HepG2 (cell line): ENCODE results near the gene PRR22. TPM values are rescaled to one million over a fixed set of nuclear protein-coding genes. Genes with fewer than 3 reads are reported as not detected.

Experiments used
- MAZ ChIP-seq, 2 experiments: sonication (generic) in 1 of 2; formaldehyde crosslinking in 1 of 2; IDR thresholded peaks; 2 replicates each; pipeline versions ENCODE4 v1.5.0 to v1.6.1; 2012 to 2020; ENCODE audit warnings: low read depth in 2 of 2, mild to moderate bottlenecking in 2 of 2, borderline replicate concordance in 1 of 2, improper control_type of control experiment in 1 of 2, low read length in 1 of 2, missing genetic modification reagents in 1 of 2, moderate library complexity in 1 of 2
- WIZ ChIP-seq: sonication (generic); formaldehyde crosslinking; IDR thresholded peaks from 2 replicates; pipeline ENCODE4 v1.5.1; 2020; ENCODE audit warnings: mild to moderate bottlenecking, missing genetic modification reagents
- ZEB1 ChIP-seq: IDR thresholded peaks from 2 replicates; pipeline ENCODE4 v1.6.1; 2012; ENCODE audit warnings: mild to moderate bottlenecking, low read depth, inconsistent platforms; ENCODE audit not compliant: insufficient replicate concordance
- ZNF850 ChIP-seq: sonication (generic); formaldehyde crosslinking; conservative IDR thresholded peaks from 2 replicates; pipeline ENCODE4 v1.9.0; 2021; ENCODE audit warnings: mild to moderate bottlenecking, missing genetic modification reagents
- polyA plus RNA-seq, 8 experiments: library from polyadenylated mRNA; depleted of rRNA in 3 of 8; stranded (reverse) in 7 of 8; unstranded in 1 of 8; fragments of >200 nt; fragmentation: Illumina TruSeq in 4 of 8; extraction: Trizol in 4 of 8; gene quantifications; 2 replicates each; pipeline versions ENCODE4 v1.2.1 to v1.2.3, GENCODE V29; 2011 to 2016; ENCODE audit warnings: low read depth in 4 of 8, missing spikeins in 1 of 8, mixed read lengths in 1 of 8; ENCODE audit not compliant: insufficient read depth in 1 of 8
- total RNA-seq, 5 experiments: library from RNA; depleted of rRNA; stranded (reverse); fragments of >200 nt; fragmentation: Illumina TruSeq; extraction: Trizol; gene quantifications; 2 replicates each; pipeline ENCODE4 v1.2.3, GENCODE V29; 2016; ENCODE audit warnings: low read depth in 1 of 5
- TF ChIP-seq, protein P1 (sequence below): sonication (generic); formaldehyde crosslinking; IDR thresholded peaks from 2 replicates; pipeline ENCODE4 v1.8.1; 2022; ENCODE audit warnings: low read depth, mild to moderate bottlenecking, missing genetic modification reagents
- TF ChIP-seq, protein P2 (sequence below): sonication (generic); formaldehyde crosslinking; IDR thresholded peaks from 2 replicates; pipeline ENCODE4 v1.5.0; 2020; ENCODE audit warnings: missing genetic modification reagents
- TF ChIP-seq, protein P3 (sequence below): IDR thresholded peaks from 2 replicates; pipeline ENCODE4 v1.6.1; 2016; ENCODE audit warnings: low read depth, missing genetic modification reagents, missing compliant biosample characterization
- TF ChIP-seq, protein P4 (sequence below): sonication (generic); formaldehyde crosslinking; IDR thresholded peaks from 2 replicates; pipeline ENCODE4 v1.4.0; 2020; ENCODE audit warnings: missing genetic modification reagents, borderline replicate concordance
- TF ChIP-seq, protein P5 (sequence below): sonication (generic); formaldehyde crosslinking; IDR thresholded peaks from 2 replicates; pipeline ENCODE4 v1.5.0; 2020; ENCODE audit warnings: missing genetic modification reagents, mild to moderate bottlenecking, borderline replicate concordance
- TF ChIP-seq, protein P6 (sequence below): sonication (generic); formaldehyde crosslinking; IDR thresholded peaks from 2 replicates; pipeline ENCODE4 v1.8.1; 2022; ENCODE audit warnings: mild to moderate bottlenecking, missing genetic modification reagents

PRR22 gene
- total and polyA plus RNA-seq, 2 of the 13 experiments (the other 11 are each of a cell fraction or from before 2014, with no cell fraction given), result 0.84 to 2.3 TPM

DNA sequence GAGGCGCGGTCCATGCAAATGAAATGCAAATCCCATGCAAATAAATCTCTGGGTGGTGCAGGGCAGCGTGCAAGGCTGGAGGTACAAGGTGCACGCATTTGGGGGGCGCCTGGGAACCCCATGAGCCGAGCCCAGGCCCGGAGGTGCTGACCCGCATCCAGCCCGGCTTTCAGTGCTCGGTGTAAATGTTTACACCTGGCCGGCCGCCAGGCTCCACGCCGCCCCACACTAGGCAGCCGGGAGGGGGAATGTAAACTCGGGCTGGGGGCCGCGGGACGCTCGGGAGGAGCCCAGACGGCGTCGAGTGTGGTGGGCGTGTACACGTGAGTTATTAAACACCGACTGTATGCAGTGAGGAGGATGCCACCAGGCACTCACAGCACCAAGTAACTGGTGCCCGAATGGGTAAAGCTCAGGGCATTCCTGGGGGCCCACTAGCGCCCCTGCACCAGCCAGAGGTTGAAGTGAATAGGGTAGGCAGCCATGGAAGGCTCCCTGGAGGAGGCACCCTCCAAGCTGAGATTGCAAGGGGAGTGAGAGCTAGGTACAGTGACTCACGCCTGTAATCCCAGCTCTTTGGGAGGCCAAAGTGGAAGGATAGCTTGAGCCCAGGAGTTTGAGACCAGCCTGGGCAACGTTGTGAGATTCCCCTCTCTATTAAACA, 37.8 kb upstream of the PRR22 start (continued):
- TF ChIP-seq, protein P1, sequence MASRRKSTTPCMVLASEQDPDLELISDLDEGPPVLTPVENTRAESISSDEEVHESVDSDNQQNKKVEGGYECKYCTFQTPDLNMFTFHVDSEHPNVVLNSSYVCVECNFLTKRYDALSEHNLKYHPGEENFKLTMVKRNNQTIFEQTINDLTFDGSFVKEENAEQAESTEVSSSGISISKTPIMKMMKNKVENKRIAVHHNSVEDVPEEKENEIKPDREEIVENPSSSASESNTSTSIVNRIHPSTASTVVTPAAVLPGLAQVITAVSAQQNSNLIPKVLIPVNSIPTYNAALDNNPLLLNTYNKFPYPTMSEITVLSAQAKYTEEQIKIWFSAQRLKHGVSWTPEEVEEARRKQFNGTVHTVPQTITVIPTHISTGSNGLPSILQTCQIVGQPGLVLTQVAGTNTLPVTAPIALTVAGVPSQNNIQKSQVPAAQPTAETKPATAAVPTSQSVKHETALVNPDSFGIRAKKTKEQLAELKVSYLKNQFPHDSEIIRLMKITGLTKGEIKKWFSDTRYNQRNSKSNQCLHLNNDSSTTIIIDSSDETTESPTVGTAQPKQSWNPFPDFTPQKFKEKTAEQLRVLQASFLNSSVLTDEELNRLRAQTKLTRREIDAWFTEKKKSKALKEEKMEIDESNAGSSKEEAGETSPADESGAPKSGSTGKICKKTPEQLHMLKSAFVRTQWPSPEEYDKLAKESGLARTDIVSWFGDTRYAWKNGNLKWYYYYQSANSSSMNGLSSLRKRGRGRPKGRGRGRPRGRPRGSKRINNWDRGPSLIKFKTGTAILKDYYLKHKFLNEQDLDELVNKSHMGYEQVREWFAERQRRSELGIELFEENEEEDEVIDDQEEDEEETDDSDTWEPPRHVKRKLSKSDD (CRISPR knock-in tag), result no peak
- TF ChIP-seq, protein P2, sequence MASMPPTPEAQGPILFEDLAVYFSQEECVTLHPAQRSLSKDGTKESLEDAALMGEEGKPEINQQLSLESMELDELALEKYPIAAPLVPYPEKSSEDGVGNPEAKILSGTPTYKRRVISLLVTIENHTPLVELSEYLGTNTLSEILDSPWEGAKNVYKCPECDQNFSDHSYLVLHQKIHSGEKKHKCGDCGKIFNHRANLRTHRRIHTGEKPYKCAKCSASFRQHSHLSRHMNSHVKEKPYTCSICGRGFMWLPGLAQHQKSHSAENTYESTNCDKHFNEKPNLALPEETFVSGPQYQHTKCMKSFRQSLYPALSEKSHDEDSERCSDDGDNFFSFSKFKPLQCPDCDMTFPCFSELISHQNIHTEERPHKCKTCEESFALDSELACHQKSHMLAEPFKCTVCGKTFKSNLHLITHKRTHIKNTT (CRISPR knock-in tag), result no peak
- TF ChIP-seq, protein P3, sequence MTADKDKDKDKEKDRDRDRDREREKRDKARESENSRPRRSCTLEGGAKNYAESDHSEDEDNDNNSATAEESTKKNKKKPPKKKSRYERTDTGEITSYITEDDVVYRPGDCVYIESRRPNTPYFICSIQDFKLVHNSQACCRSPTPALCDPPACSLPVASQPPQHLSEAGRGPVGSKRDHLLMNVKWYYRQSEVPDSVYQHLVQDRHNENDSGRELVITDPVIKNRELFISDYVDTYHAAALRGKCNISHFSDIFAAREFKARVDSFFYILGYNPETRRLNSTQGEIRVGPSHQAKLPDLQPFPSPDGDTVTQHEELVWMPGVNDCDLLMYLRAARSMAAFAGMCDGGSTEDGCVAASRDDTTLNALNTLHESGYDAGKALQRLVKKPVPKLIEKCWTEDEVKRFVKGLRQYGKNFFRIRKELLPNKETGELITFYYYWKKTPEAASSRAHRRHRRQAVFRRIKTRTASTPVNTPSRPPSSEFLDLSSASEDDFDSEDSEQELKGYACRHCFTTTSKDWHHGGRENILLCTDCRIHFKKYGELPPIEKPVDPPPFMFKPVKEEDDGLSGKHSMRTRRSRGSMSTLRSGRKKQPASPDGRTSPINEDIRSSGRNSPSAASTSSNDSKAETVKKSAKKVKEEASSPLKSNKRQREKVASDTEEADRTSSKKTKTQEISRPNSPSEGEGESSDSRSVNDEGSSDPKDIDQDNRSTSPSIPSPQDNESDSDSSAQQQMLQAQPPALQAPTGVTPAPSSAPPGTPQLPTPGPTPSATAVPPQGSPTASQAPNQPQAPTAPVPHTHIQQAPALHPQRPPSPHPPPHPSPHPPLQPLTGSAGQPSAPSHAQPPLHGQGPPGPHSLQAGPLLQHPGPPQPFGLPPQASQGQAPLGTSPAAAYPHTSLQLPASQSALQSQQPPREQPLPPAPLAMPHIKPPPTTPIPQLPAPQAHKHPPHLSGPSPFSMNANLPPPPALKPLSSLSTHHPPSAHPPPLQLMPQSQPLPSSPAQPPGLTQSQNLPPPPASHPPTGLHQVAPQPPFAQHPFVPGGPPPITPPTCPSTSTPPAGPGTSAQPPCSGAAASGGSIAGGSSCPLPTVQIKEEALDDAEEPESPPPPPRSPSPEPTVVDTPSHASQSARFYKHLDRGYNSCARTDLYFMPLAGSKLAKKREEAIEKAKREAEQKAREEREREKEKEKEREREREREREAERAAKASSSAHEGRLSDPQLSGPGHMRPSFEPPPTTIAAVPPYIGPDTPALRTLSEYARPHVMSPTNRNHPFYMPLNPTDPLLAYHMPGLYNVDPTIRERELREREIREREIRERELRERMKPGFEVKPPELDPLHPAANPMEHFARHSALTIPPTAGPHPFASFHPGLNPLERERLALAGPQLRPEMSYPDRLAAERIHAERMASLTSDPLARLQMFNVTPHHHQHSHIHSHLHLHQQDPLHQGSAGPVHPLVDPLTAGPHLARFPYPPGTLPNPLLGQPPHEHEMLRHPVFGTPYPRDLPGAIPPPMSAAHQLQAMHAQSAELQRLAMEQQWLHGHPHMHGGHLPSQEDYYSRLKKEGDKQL, result no peak
- TF ChIP-seq, protein P4, sequence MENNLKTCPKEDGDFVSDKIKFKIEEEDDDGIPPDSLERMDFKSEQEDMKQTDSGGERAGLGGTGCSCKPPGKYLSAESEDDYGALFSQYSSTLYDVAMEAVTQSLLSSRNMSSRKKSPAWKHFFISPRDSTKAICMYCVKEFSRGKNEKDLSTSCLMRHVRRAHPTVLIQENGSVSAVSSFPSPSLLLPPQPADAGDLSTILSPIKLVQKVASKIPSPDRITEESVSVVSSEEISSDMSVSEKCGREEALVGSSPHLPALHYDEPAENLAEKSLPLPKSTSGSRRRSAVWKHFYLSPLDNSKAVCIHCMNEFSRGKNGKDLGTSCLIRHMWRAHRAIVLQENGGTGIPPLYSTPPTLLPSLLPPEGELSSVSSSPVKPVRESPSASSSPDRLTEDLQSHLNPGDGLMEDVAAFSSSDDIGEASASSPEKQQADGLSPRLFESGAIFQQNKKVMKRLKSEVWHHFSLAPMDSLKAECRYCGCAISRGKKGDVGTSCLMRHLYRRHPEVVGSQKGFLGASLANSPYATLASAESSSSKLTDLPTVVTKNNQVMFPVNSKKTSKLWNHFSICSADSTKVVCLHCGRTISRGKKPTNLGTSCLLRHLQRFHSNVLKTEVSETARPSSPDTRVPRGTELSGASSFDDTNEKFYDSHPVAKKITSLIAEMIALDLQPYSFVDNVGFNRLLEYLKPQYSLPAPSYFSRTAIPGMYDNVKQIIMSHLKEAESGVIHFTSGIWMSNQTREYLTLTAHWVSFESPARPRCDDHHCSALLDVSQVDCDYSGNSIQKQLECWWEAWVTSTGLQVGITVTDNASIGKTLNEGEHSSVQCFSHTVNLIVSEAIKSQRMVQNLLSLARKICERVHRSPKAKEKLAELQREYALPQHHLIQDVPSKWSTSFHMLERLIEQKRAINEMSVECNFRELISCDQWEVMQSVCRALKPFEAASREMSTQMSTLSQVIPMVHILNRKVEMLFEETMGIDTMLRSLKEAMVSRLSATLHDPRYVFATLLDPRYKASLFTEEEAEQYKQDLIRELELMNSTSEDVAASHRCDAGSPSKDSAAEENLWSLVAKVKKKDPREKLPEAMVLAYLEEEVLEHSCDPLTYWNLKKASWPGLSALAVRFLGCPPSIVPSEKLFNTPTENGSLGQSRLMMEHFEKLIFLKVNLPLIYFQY (CRISPR knock-in tag), result peak; percentile 97
- no peak for TF ChIP-seq WIZ (CRISPR knock-in tag)
- no peak for TF ChIP-seq ZNF850
- TF ChIP-seq MAZ (IDR thresholded peaks at IDR 0.05; ENCODE audit: borderline replicate concordance, low read depth, low read length), result no peak
- TF ChIP-seq MAZ (CRISPR knock-in tag; IDR thresholded peaks at IDR 0.05; ENCODE audit: low read depth), result no peak
- no peak for TF ChIP-seq ZEB1
- TF ChIP-seq, protein P5, sequence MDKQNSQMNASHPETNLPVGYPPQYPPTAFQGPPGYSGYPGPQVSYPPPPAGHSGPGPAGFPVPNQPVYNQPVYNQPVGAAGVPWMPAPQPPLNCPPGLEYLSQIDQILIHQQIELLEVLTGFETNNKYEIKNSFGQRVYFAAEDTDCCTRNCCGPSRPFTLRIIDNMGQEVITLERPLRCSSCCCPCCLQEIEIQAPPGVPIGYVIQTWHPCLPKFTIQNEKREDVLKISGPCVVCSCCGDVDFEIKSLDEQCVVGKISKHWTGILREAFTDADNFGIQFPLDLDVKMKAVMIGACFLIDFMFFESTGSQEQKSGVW (CRISPR knock-in tag), result no peak
- TF ChIP-seq, protein P6, sequence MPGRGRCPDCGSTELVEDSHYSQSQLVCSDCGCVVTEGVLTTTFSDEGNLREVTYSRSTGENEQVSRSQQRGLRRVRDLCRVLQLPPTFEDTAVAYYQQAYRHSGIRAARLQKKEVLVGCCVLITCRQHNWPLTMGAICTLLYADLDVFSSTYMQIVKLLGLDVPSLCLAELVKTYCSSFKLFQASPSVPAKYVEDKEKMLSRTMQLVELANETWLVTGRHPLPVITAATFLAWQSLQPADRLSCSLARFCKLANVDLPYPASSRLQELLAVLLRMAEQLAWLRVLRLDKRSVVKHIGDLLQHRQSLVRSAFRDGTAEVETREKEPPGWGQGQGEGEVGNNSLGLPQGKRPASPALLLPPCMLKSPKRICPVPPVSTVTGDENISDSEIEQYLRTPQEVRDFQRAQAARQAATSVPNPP (CRISPR knock-in tag), result no peak
